Esophagus muscularis mucosa (tissue), 4 donors: ENCODE results near the gene CNDP1. TPM values are rescaled to one million over a fixed set of nuclear protein-coding genes. Genes with fewer than 3 reads are reported as not detected.

Experiments used
- DNase-seq: peaks from one replicate; pipeline ENCODE4 v3.0.0-alpha.2; 2017; ENCODE audit errors: extremely low spot score
- H3K27ac ChIP-seq, 4 donors: fragments of 200-600 bp; sonication (generic); replicated peaks in 1 of 4; 1 replicate in 3 of 4; 2 replicates in 1 of 4; pipeline ENCODE4 v1.5.1; 2016 to 2019; ENCODE audit warnings: mild to moderate bottlenecking in 1 of 4
- H3K27me3 ChIP-seq, 4 donors: fragments of 200-600 bp; sonication (generic); one replicate each; pipeline versions ENCODE4 v1.5.1 to v1.6.0; 2016 to 2019
- H3K36me3 ChIP-seq, 4 donors: fragments of 200-600 bp; sonication (generic); one replicate each; pipeline ENCODE4 v1.5.1; 2016 to 2019
- H3K4me1 ChIP-seq, 4 donors: fragments of 200-600 bp; sonication (generic); one replicate each; pipeline ENCODE4 v1.5.1; 2016 to 2019
- H3K4me3 ChIP-seq, 4 donors: fragments of 200-600 bp; sonication (generic); 1 replicate in 2 of 4; 2 replicates in 2 of 4; pipeline ENCODE4 v1.5.1; 2016 to 2019; ENCODE audit warnings: mild to moderate bottlenecking in 4 of 4, moderate library complexity in 1 of 4
- H3K9me3 ChIP-seq, 4 donors: fragments of 200-600 bp; sonication (generic); 1 replicate in 3 of 4; 2 replicates in 1 of 4; pipeline ENCODE4 v1.5.1; 2016 to 2019
- CTCF ChIP-seq, 3 experiments: fragments of 200-600 bp in 2 of 3; fragments of 450-650 bp in 1 of 3; sonication (generic) in 2 of 3; IDR thresholded peaks; one replicate each; pipeline ENCODE4 v1.5.1; 2017 to 2019; ENCODE audit warnings: antibody characterized with exemption in 3 of 3, mild to moderate bottlenecking in 2 of 3, moderate library complexity in 1 of 3
- EP300 ChIP-seq: sonication (generic); formaldehyde crosslinking; IDR thresholded peaks from one replicate; pipeline ENCODE4 v1.6.1; 2017; ENCODE audit warnings: antibody characterized with exemption
- POLR2A ChIP-seq: fragments of 450-650 bp; IDR thresholded peaks from one replicate; pipeline ENCODE4 v1.6.1; 2017; ENCODE audit warnings: antibody characterized with exemption, moderate library complexity, mild to moderate bottlenecking, low read depth
- POLR2AphosphoS5 ChIP-seq, 2 donors: sonication (generic); formaldehyde crosslinking; IDR thresholded peaks; one replicate each; pipeline ENCODE4 v1.6.1; 2017; ENCODE audit warnings: antibody characterized with exemption in 2 of 2
- WGBS: methylation state at CpG from one replicate; pipeline ENCODE4 v1.1.5; 2018; 5-methylcytosine and 5-hydroxymethylcytosine counted together
- intact Hi-C: fragments of 100-400 bp; cut with DNase I; formaldehyde crosslinking; loops from one replicate; pipeline ENCODE4 v1.15.1; 2023
- total RNA-seq, 4 donors: library from RNA; depleted of rRNA; stranded (reverse); fragments of >200 nt; gene quantifications; one replicate each; pipeline versions ENCODE4 v1.1.0 to v1.2.1, GENCODE V29; 2016

CNDP1 gene
- total RNA-seq, 4 donors from 2014 or later: not detected

GRCh38 chr18:74505776-74506175 is 28.5 kb upstream of the CNDP1 start:
- no peak overlapping the region for H3K4me3 ChIP-seq
- intact Hi-C loops: loop anchor here (10.0 kb wide), 1 partner anchor 311 kb away; no protein-coding TSS in a partner anchor
- H3K36me3 ChIP-seq: peaks cover 80 to 100% (median 94%) of the 10 kb centered on the region in 4 donors
- no peak for DNase-seq
- no peak overlapping the region for H3K27ac ChIP-seq
- H3K4me1 ChIP-seq: peaks cover 0 to 6% (median 2%) of the 10 kb centered on the region in 4 donors
- H3K27me3 ChIP-seq: no peaks in the 10 kb centered on the region
- no peaks in the 10 kb centered on the region for H3K9me3 ChIP-seq
- no peak for TF ChIP-seq EP300
- no peak for TF ChIP-seq CTCF (IDR thresholded peaks at IDR 0.05)
- TF ChIP-seq POLR2AphosphoS5 (IDR thresholded peaks at IDR 0.05): no peak
- no peak for TF ChIP-seq POLR2A
- WGBS: 97% methylated on average over 16 of the region's 16 CpGs

DNA sequence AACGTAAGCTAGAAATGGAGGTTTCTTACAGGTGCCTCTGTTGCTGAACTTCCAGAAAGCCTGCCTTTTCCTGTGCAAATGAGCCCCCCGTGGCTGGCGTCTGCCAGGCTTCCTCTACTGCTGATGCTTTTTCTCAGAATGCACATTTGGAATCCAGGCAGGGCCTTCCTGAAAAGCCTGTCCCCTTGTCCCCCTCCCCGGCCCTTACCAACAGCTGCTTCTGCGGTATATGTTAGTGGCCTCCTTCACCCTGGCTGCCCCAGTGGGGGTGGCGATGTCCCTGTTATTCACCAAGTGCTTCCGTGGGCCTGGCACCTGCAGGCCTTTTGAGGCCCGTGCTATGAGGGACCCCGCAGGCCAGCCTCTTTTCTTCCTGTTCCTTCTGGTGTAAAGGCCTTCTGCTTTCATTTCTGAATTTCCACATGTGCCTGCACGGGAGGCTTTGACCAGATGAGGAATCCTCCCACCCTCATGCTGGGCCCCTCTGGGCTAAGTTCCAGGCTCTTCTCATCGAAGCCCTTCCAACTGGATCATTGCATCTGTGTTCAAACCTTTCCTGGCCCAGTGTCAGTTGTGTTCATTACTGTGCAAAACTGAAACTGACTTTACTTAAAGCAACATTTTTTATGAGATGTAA is 27.7 kb upstream of the CNDP1 start:
- no peak for TF ChIP-seq CTCF (IDR thresholded peaks at IDR 0.05)
- TF ChIP-seq POLR2AphosphoS5 (IDR thresholded peaks at IDR 0.05): no peak
- TF ChIP-seq EP300: no peak
- TF ChIP-seq POLR2A: no peak
- Histone ChIP-seq H3K9me3 (no peaks in the 10 kb centered on the region), H3K27ac (no peak overlapping the region), H3K4me1 (peaks cover 0 to 6% (median 2%) of the 10 kb centered on the region in 4 donors), H3K36me3 (peaks cover 80 to 100% (median 95%) of the 10 kb centered on the region in 4 donors), H3K4me3 (no peak overlapping the region), H3K27me3 (no peaks in the 10 kb centered on the region)
- WGBS: 43% methylated on average over 10 of the region's 11 CpGs
- intact Hi-C loops: loop anchor here (10.0 kb wide), 1 partner anchor 312 kb away; no protein-coding TSS in a partner anchor
- no peak for DNase-seq

GRCh38 chr18:74507097-74507881 is 27.0 kb upstream of the CNDP1 start:
- peaks cover 83 to 100% (median 95%) of the 10 kb centered on the region in 4 donors for H3K36me3 ChIP-seq

DNA sequence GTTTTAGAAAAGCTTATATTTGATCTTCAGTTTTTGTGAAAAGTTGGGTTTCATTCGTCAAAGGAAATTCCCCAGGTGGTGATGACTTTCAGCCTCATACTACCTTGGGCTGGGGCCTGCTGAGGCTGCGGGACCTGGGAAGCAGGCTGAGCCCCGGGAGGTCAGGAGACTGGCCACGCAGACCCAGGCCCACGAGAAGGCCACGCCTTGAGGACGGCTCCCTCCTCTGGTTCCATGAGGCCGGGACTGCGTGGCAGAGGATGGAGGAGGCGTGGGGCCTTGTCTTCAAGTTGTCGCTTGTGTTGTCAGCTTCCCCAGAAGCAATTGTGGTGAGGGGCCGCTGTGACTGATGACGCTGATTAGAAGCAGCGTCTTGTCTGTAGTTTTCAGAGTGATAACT is 26.4 kb upstream of the CNDP1 start:
- intact Hi-C loops: loop anchor here (10.0 kb wide), 1 partner anchor 313 kb away; no protein-coding TSS in a partner anchor
- no peak overlapping the region for H3K4me3 ChIP-seq
- H3K27me3 ChIP-seq: no peaks in the 10 kb centered on the region
- H3K27ac ChIP-seq: no peak overlapping the region
- WGBS: 91% methylated on average over 14 of the region's 14 CpGs
- no peaks in the 10 kb centered on the region for H3K9me3 ChIP-seq
- H3K4me1 ChIP-seq: peaks cover 0 to 6% (median 2%) of the 10 kb centered on the region in 4 donors
- TF ChIP-seq POLR2AphosphoS5 (IDR thresholded peaks at IDR 0.05) (no peak), POLR2A (no peak), EP300 (no peak)
- H3K36me3 ChIP-seq: peaks cover 82 to 100% (median 96%) of the 10 kb centered on the region in 4 donors
- DNase-seq: no peak

More at GRCh38 chr18:74507097-74507881, 27.0 kb upstream of the CNDP1 start:
- H3K9me3 ChIP-seq: no peaks in the 10 kb centered on the region
- no peak for DNase-seq
- intact Hi-C loops: loop anchor here (10.0 kb wide), 1 partner anchor 312 kb away; no protein-coding TSS in a partner anchor
- peaks cover 0 to 6% (median 2%) of the 10 kb centered on the region in 4 donors for H3K4me1 ChIP-seq
- WGBS: 80% methylated on average over 23 of the region's 23 CpGs
- no peaks in the 10 kb centered on the region for H3K27me3 ChIP-seq
- H3K27ac ChIP-seq: no peak overlapping the region
- TF ChIP-seq EP300: no peak
- TF ChIP-seq POLR2A: no peak
- TF ChIP-seq POLR2AphosphoS5 (IDR thresholded peaks at IDR 0.05): no peak
- no peak for TF ChIP-seq CTCF (IDR thresholded peaks at IDR 0.05)
- H3K4me3 ChIP-seq: no peak overlapping the region

DNA sequence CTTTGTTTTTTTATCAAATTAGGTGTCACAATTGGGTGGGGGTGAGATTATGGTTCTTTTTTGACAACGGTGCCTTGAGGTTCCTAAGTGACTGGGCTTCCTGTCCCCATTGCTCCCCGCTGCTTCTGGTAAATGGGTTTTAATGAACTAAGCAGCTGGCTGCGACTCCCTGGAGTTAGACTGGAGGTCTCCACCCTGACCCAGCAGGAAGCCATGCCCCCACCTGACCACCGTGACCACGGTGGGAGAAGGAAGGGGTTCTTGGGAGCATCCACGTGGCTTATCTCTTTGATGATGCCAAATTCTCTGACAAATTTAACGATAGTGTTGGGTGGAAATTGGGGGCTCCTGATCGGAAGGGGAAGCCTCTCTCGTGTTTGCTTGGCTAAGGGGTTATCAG is 25.9 kb upstream of the CNDP1 start:
- H3K4me3 ChIP-seq: no peak overlapping the region
- intact Hi-C loops: loop anchor here (10.0 kb wide), 1 partner anchor 314 kb away; no protein-coding TSS in a partner anchor
- DNase-seq: no peak
- H3K27ac ChIP-seq: no peak overlapping the region
- 82% methylated on average over 9 of the region's 9 CpGs for WGBS
- no peak for TF ChIP-seq POLR2A
- TF ChIP-seq POLR2AphosphoS5 (IDR thresholded peaks at IDR 0.05): no peak
- TF ChIP-seq CTCF (IDR thresholded peaks at IDR 0.05): no peak
- TF ChIP-seq EP300: no peak
- H3K9me3 ChIP-seq: no peaks in the 10 kb centered on the region
- H3K36me3 ChIP-seq: peaks cover 83 to 100% (median 96%) of the 10 kb centered on the region in 4 donors
- no peaks in the 10 kb centered on the region for H3K27me3 ChIP-seq
- H3K4me1 ChIP-seq: peaks cover 0 to 6% (median 2%) of the 10 kb centered on the region in 4 donors
